Measurements from ENCODE around the gene ADAMTS3.

The ADAMTS3 gene

DNA sequence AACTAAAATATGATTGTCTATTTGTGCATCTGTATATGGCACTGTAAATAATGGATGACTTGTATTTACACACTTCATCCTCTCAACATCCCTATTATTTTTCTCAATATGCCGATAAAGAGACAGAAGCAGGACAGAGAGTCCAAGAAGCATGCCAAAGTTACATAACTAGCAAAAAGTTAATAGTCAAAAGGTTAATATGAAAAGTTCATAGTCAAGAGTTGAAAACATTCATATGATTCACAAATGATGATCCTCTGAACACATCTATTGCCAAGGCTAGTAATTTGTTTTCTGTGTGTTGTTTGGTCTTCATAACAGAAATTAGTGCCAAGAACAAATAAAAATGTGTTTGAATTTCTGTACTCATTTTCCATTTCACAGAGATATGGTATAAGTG lies 231.0 kb downstream of the ADAMTS3 start:
- H3K36me3 ChIP-seq (ENCODE audit: insufficient read depth, low read length), result no peaks in the 10 kb centered on the region
- no peak overlapping the region for H3K9ac ChIP-seq (ENCODE audit: low read length)
- H3K4me3 ChIP-seq (ENCODE audit: low read depth in 1 of 2, low read length in 2 of 2), result no peak overlapping the region
- no peak overlapping the region for H3K27ac ChIP-seq (ENCODE audit: low read depth, low read length)
- no peaks in the 10 kb centered on the region for H3K9me3 ChIP-seq (ENCODE audit: low read length)
- no peaks in the 10 kb centered on the region for H3K27me3 ChIP-seq (ENCODE audit: control insufficient read depth in 1 of 2, insufficient read depth in 2 of 2, low read length in 2 of 2)
- no peaks in the 10 kb centered on the region for H3K4me1 ChIP-seq (ENCODE audit: insufficient read depth, low read length)

GRCh38 chr4:72330381-72330780 lies 238.6 kb downstream of the ADAMTS3 start:
- no peaks in the 10 kb centered on the region for H3K4me1 ChIP-seq (ENCODE audit: insufficient read depth, low read length)
- no peak overlapping the region for H3K27ac ChIP-seq (ENCODE audit: low read depth, low read length)
- H3K36me3 ChIP-seq (ENCODE audit: insufficient read depth, low read length), result no peaks in the 10 kb centered on the region

GRCh38 chr4:72326692-72327632 lies 242.1 kb downstream of the ADAMTS3 start:
- Histone ChIP-seq H3K36me3 (ENCODE audit: insufficient read depth, low read length) (no peaks in the 10 kb centered on the region), H3K4me3 (ENCODE audit: low read depth in 1 of 2, low read length in 2 of 2) (no peak overlapping the region), H3K4me1 (ENCODE audit: insufficient read depth, low read length) (no peaks in the 10 kb centered on the region), H3K27me3 (ENCODE audit: control insufficient read depth in 1 of 2, insufficient read depth in 2 of 2, low read length in 2 of 2) (no peaks in the 10 kb centered on the region), H3K9me3 (ENCODE audit: low read length) (no peaks in the 10 kb centered on the region), H3K27ac (ENCODE audit: low read depth, low read length) (no peak overlapping the region), H3K9ac (ENCODE audit: low read length) (no peak overlapping the region)

More at GRCh38 chr4:72330381-72330780, 238.6 kb downstream of the ADAMTS3 start:
- Histone ChIP-seq H3K9me3 (ENCODE audit: low read length) (no peaks in the 10 kb centered on the region), H3K4me3 (ENCODE audit: low read depth in 1 of 2, low read length in 2 of 2) (no peak overlapping the region), H3K9ac (ENCODE audit: low read length) (no peak overlapping the region), H3K27me3 (ENCODE audit: control insufficient read depth in 1 of 2, insufficient read depth in 2 of 2, low read length in 2 of 2) (no peaks in the 10 kb centered on the region)

DNA sequence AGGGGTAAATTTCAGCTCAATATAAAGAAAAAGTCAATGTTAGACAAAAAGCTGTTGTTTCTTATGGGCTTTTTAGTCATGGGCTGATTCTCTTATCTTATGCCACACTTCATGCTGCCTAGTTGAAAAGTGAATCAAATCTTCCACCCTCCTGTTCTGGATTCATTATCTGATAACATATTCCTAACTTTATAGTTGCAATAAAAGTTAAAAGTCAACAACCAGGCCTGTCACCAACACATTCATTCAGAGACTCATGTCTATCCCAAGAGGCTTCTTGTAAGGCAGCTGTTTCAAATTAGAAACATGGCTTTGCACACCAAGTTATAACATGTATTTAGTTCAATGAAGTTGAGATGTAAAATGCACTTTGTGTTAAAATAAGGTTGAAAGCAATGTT lies 243.8 kb downstream of the ADAMTS3 start:
- no peak overlapping the region for H3K27ac ChIP-seq (ENCODE audit: low read depth, low read length)
- no peak overlapping the region for H3K4me3 ChIP-seq (ENCODE audit: low read depth in 1 of 2, low read length in 2 of 2)
- H3K4me1 ChIP-seq (ENCODE audit: insufficient read depth, low read length), result peaks cover 6% of the 10 kb centered on the region
- no peaks in the 10 kb centered on the region for H3K36me3 ChIP-seq (ENCODE audit: insufficient read depth, low read length)
- no peak overlapping the region for H3K9ac ChIP-seq (ENCODE audit: low read length)
- no peaks in the 10 kb centered on the region for H3K9me3 ChIP-seq (ENCODE audit: low read length)
- H3K27me3 ChIP-seq (ENCODE audit: control insufficient read depth in 1 of 2, insufficient read depth in 2 of 2, low read length in 2 of 2), result no peaks in the 10 kb centered on the region

GRCh38 chr4:72323227-72323626 lies 245.8 kb downstream of the ADAMTS3 start:
- Histone ChIP-seq H3K4me1 (ENCODE audit: insufficient read depth, low read length) (peaks cover 14% of the 10 kb centered on the region), H3K27me3 (ENCODE audit: control insufficient read depth in 1 of 2, insufficient read depth in 2 of 2, low read length in 2 of 2) (no peaks in the 10 kb centered on the region)

GRCh38 chr4:72320223-72320948 lies 248.6 kb downstream of the ADAMTS3 start:
- Histone ChIP-seq H3K4me1 (ENCODE audit: insufficient read depth, low read length) (peaks cover 18% of the 10 kb centered on the region), H3K4me3 (ENCODE audit: low read depth in 1 of 2, low read length in 2 of 2) (no peak overlapping the region), H3K36me3 (ENCODE audit: insufficient read depth, low read length) (no peaks in the 10 kb centered on the region), H3K27me3 (ENCODE audit: control insufficient read depth in 1 of 2, insufficient read depth in 2 of 2, low read length in 2 of 2) (no peaks in the 10 kb centered on the region), H3K27ac (ENCODE audit: low read depth, low read length) (no peak overlapping the region), H3K9ac (ENCODE audit: low read length) (no peak overlapping the region), H3K9me3 (ENCODE audit: low read length) (no peaks in the 10 kb centered on the region)

More at GRCh38 chr4:72323227-72323626, 245.8 kb downstream of the ADAMTS3 start:
- no peaks in the 10 kb centered on the region for H3K9me3 ChIP-seq (ENCODE audit: low read length)
- H3K27ac ChIP-seq (ENCODE audit: low read depth, low read length), result no peak overlapping the region
- H3K36me3 ChIP-seq (ENCODE audit: insufficient read depth, low read length), result no peaks in the 10 kb centered on the region
- no peak overlapping the region for H3K9ac ChIP-seq (ENCODE audit: low read length)
- no peak overlapping the region for H3K4me3 ChIP-seq (ENCODE audit: low read depth in 1 of 2, low read length in 2 of 2)

DNA sequence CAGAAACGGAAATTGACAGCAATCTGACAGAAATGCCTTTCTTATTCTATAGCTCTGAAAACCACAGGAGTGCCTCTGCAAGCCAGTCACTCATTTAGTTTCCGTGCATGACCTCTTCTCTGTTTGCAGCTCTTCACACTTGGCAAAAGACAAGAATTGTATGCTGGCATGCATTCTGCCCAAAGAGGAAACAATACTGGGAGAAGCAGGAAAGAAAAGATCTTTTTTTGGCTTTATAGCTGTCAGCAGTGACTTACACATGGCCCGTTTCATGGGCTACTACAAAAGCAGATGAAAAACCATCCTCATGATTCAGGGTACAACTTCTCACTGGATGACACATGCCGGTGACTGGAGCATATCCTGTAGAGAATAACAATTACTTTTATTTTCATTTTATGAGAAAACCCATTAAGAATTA lies 249.4 kb downstream of the ADAMTS3 start:
- H3K4me1 ChIP-seq (ENCODE audit: insufficient read depth, low read length), result peaks cover 25% of the 10 kb centered on the region
- H3K9me3 ChIP-seq (ENCODE audit: low read length), result no peaks in the 10 kb centered on the region
- no peaks in the 10 kb centered on the region for H3K36me3 ChIP-seq (ENCODE audit: insufficient read depth, low read length)
- H3K27ac ChIP-seq (ENCODE audit: low read depth, low read length), result no peak overlapping the region
- no peaks in the 10 kb centered on the region for H3K27me3 ChIP-seq (ENCODE audit: control insufficient read depth in 1 of 2, insufficient read depth in 2 of 2, low read length in 2 of 2)
- H3K4me3 ChIP-seq (ENCODE audit: low read depth in 1 of 2, low read length in 2 of 2), result no peak overlapping the region
- H3K9ac ChIP-seq (ENCODE audit: low read length), result no peak overlapping the region

GRCh38 chr4:72318421-72319170 lies 250.4 kb downstream of the ADAMTS3 start:
- Histone ChIP-seq H3K27ac (ENCODE audit: low read depth, low read length) (no peak overlapping the region), H3K4me1 (ENCODE audit: insufficient read depth, low read length) (peaks cover 27% of the 10 kb centered on the region), H3K4me3 (ENCODE audit: low read depth in 1 of 2, low read length in 2 of 2) (no peak overlapping the region), H3K36me3 (ENCODE audit: insufficient read depth, low read length) (no peaks in the 10 kb centered on the region), H3K9ac (ENCODE audit: low read length) (no peak overlapping the region), H3K27me3 (ENCODE audit: control insufficient read depth in 1 of 2, insufficient read depth in 2 of 2, low read length in 2 of 2) (no peaks in the 10 kb centered on the region), H3K9me3 (ENCODE audit: low read length) (no peaks in the 10 kb centered on the region)

GRCh38 chr4:72314869-72315268 lies 254.2 kb downstream of the ADAMTS3 start:
- peaks cover 33% of the 10 kb centered on the region for H3K4me1 ChIP-seq (ENCODE audit: insufficient read depth, low read length)
- H3K9ac ChIP-seq (ENCODE audit: low read length), result no peak overlapping the region

GRCh38 chr4:72313121-72313520 lies 255.9 kb downstream of the ADAMTS3 start:
- no peak overlapping the region for H3K27ac ChIP-seq (ENCODE audit: low read depth, low read length)

More at GRCh38 chr4:72314869-72315268, 254.2 kb downstream of the ADAMTS3 start:
- H3K9me3 ChIP-seq (ENCODE audit: low read length), result no peaks in the 10 kb centered on the region
- H3K27me3 ChIP-seq (ENCODE audit: control insufficient read depth in 1 of 2, insufficient read depth in 2 of 2, low read length in 2 of 2), result no peaks in the 10 kb centered on the region
- no peak overlapping the region for H3K27ac ChIP-seq (ENCODE audit: low read depth, low read length)
- H3K36me3 ChIP-seq (ENCODE audit: insufficient read depth, low read length), result no peaks in the 10 kb centered on the region
- H3K4me3 ChIP-seq (ENCODE audit: low read depth in 1 of 2, low read length in 2 of 2), result no peak overlapping the region

GRCh38 chr4:72312032-72312650 lies 256.9 kb downstream of the ADAMTS3 start:
- peaks cover 28% of the 10 kb centered on the region for H3K4me1 ChIP-seq (ENCODE audit: insufficient read depth, low read length)
- H3K4me3 ChIP-seq (ENCODE audit: low read depth in 1 of 2, low read length in 2 of 2), result no peak overlapping the region
- no peak overlapping the region for H3K9ac ChIP-seq (ENCODE audit: low read length)
- H3K36me3 ChIP-seq (ENCODE audit: insufficient read depth, low read length), result no peaks in the 10 kb centered on the region
- H3K9me3 ChIP-seq (ENCODE audit: low read length), result no peaks in the 10 kb centered on the region
- H3K27ac ChIP-seq (ENCODE audit: low read depth, low read length), result peak overlapping the region; percentile 0
- H3K27me3 ChIP-seq (ENCODE audit: control insufficient read depth in 1 of 2, insufficient read depth in 2 of 2, low read length in 2 of 2), result no peaks in the 10 kb centered on the region

More at GRCh38 chr4:72313121-72313520, 255.9 kb downstream of the ADAMTS3 start:
- no peaks in the 10 kb centered on the region for H3K27me3 ChIP-seq (ENCODE audit: control insufficient read depth in 1 of 2, insufficient read depth in 2 of 2, low read length in 2 of 2)
- no peak overlapping the region for H3K9ac ChIP-seq (ENCODE audit: low read length)
- peaks cover 28% of the 10 kb centered on the region for H3K4me1 ChIP-seq (ENCODE audit: insufficient read depth, low read length)
- H3K9me3 ChIP-seq (ENCODE audit: low read length), result no peaks in the 10 kb centered on the region
- H3K4me3 ChIP-seq (ENCODE audit: low read depth in 1 of 2, low read length in 2 of 2), result no peak overlapping the region
- no peaks in the 10 kb centered on the region for H3K36me3 ChIP-seq (ENCODE audit: insufficient read depth, low read length)

All from muscle layer of colon (tissue), 2 donors.